NB4 (cell line): Measurements from ENCODE around the gene DSG4.
A peak's percentile ranks its signal among the peaks of the same experiment; 100 is the strongest.

Source experiments
- DNase-seq: peaks from one replicate; pipeline ENCODE4 v3.0.0; 2010; ENCODE audit warnings: low read depth
- H3K4me3 ChIP-seq: one replicate; pipeline ENCODE4 v1.5.1; 2011; ENCODE audit warnings: mild to moderate bottlenecking, low read depth, low read length, moderate library complexity
- MAX ChIP-seq: IDR thresholded peaks from 2 replicates; pipeline ENCODE4 v1.6.1; 2011; ENCODE audit warnings: low read depth, low read length
- MYC ChIP-seq: IDR thresholded peaks from 2 replicates; pipeline ENCODE4 v1.6.1; 2011; ENCODE audit warnings: low read depth, low read length
- POLR2A ChIP-seq: IDR thresholded peaks from 2 replicates; pipeline ENCODE4 v1.6.1; 2011; ENCODE audit warnings: mild to moderate bottlenecking; ENCODE audit not compliant: insufficient read length; ENCODE audit errors: extremely low read depth
- TF ChIP-seq, protein P1 (sequence below): IDR thresholded peaks from one replicate; pipeline ENCODE4 v1.5.1; 2012; ENCODE audit warnings: low read depth, low read length

The DSG4 gene

DNA sequence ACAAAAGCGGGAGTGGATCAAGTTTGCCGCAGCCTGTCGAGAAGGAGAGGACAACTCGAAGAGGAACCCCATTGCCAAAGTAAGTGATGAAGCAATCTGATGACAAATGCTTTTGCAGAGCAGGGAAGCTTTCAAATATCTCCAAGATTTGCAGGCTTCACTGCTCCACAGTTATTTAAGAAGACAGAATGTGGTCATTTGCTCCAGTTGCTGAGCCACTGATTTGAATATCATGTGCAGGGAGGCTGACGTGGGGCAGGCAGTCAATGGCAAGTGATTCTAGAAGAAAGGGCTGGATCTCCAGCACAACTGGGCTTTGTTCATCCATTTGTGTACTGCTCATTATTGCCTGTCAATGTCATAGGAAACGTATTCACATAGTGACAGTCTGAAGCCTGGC is 10.2 kb downstream of the DSG4 start:
- DNase-seq: peak; percentile 45
- TF ChIP-seq POLR2A (no peak), MAX (no peak), MYC (no peak)
- TF ChIP-seq, protein P1, sequence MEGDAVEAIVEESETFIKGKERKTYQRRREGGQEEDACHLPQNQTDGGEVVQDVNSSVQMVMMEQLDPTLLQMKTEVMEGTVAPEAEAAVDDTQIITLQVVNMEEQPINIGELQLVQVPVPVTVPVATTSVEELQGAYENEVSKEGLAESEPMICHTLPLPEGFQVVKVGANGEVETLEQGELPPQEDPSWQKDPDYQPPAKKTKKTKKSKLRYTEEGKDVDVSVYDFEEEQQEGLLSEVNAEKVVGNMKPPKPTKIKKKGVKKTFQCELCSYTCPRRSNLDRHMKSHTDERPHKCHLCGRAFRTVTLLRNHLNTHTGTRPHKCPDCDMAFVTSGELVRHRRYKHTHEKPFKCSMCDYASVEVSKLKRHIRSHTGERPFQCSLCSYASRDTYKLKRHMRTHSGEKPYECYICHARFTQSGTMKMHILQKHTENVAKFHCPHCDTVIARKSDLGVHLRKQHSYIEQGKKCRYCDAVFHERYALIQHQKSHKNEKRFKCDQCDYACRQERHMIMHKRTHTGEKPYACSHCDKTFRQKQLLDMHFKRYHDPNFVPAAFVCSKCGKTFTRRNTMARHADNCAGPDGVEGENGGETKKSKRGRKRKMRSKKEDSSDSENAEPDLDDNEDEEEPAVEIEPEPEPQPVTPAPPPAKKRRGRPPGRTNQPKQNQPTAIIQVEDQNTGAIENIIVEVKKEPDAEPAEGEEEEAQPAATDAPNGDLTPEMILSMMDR: no peak
- H3K4me3 ChIP-seq: no peak overlapping the region

DNA sequence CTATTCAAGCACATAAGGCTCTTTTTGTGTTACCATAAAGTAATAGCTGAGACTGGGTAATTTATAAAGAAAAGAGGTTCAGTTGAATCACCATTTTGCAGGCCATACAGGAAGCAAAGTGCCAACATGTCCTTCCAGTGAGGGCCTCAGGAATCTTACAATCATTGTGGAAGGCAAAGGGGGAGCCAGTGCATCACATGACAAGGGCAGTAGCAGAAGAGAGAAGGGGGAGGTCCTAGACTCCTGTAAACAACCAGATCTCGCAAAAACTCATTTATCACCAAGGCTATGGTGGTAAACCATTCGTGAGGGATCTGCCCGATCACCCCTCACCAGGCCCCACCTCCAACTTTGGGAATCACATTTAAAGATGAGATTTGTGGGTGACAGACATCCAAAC is 16.7 kb downstream of the DSG4 start:
- no peak for TF ChIP-seq MYC
- TF ChIP-seq, protein P1: no peak
- no peak for TF ChIP-seq MAX
- no peak for TF ChIP-seq POLR2A
- H3K4me3 ChIP-seq: no peak overlapping the region
- no peak for DNase-seq

DNA sequence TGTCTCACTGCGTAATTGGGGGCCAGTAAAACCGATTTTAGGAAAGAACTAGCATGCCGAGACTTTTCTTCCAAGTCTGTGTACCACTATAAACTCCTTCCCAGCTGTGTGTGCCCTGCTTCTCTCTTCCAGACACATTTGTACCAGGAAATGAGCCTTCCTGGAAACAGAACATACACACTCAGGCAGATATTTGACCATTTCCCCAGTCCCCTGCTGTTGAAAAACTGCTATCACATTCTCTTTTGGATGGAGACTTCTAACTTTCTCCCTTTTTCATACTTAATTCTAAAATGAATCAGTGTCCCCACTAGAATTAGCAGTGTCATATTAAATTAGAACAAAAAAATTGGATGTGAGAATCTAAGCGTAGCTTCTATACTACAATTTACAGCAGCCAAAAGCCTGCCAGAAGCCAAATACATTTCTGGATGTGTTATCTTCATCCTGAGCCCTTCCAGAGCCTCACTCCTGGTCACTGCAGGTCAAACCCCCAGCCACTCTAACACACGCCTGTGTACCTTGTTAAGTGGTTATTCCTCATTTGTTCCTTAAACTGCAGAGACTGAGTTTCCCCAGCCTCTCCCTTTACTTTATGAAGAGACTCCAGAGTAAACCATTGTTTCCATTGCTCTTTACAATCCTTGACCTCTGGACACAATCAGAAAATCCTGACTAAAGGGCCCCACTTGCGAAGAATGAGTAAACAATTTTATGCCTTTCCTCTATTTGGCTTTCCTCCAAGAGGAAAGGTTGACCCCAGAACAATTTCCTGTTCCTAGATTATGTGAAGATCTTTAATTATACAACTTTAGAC is 20.4 kb downstream of the DSG4 start:
- no peak for DNase-seq
- TF ChIP-seq MYC: no peak
- H3K4me3 ChIP-seq: no peak overlapping the region

- no peak overlapping the region for H3K4me3 ChIP-seq
- DNase-seq: no peak
- no peak for TF ChIP-seq POLR2A
- TF ChIP-seq, protein P1: no peak
- TF ChIP-seq MYC: no peak
- TF ChIP-seq MAX: no peak
Measured at GRCh38 chr18:31398191-31398590, 21.6 kb downstream of the DSG4 start.

- TF ChIP-seq MYC (no peak), MAX (no peak), POLR2A (no peak)
- TF ChIP-seq, protein P1: no peak
- no peak overlapping the region for H3K4me3 ChIP-seq
- DNase-seq: peak; percentile 19
Measured at GRCh38 chr18:31399306-31400032, 22.9 kb downstream of the DSG4 start.

- DNase-seq: no peak
- H3K4me3 ChIP-seq: no peak overlapping the region
- TF ChIP-seq MYC: no peak
- TF ChIP-seq, protein P1: no peak
- TF ChIP-seq POLR2A: no peak
- TF ChIP-seq MAX: no peak
Measured at GRCh38 chr18:31401156-31402025, 24.8 kb downstream of the DSG4 start.
